ENCODE results near the gene FBXO2.

FBXO2 gene

DNA sequence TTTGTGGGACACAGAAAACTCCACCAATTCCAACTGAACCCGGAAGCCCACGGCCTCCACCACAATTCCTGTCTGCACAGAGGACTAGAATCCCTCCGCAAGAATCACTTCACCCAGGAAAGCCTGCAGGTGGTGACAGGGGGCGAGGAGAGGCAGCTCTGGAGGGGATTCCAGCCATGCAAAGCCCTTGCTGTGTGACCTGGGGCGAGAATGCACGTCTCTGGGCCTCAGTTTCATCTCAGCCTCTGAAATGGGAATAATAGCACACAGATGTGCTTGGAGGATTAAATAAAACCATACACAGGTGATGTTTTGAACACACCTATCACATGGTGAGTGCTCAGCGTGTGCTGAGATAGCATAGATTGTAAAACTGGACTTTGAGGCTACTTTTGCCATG lies 14.1 kb downstream of the FBXO2 start:
- no peaks in the 10 kb centered on the region for H3K36me3 ChIP-seq (ENCODE audit: control insufficient read depth, insufficient read depth, low read length)
- no peak overlapping the region for H3K4me2 ChIP-seq (ENCODE audit: low read length)
- no peaks in the 10 kb centered on the region for H3K79me2 ChIP-seq
- H3K9ac ChIP-seq, result no peak overlapping the region
- no peak overlapping the region for H2AFZ ChIP-seq
- H3K27ac ChIP-seq, result no peak overlapping the region
- H3K27me3 ChIP-seq (ENCODE audit: control insufficient read depth, insufficient read depth, low read length), result no peaks in the 10 kb centered on the region
- no peaks in the 10 kb centered on the region for H3K9me3 ChIP-seq (ENCODE audit: control insufficient read depth, low read length)
- no peaks in the 10 kb centered on the region for H3K4me1 ChIP-seq
- no peak overlapping the region for H3K4me3 ChIP-seq (ENCODE audit: low read depth, low read length)
- TF ChIP-seq, protein P1, sequence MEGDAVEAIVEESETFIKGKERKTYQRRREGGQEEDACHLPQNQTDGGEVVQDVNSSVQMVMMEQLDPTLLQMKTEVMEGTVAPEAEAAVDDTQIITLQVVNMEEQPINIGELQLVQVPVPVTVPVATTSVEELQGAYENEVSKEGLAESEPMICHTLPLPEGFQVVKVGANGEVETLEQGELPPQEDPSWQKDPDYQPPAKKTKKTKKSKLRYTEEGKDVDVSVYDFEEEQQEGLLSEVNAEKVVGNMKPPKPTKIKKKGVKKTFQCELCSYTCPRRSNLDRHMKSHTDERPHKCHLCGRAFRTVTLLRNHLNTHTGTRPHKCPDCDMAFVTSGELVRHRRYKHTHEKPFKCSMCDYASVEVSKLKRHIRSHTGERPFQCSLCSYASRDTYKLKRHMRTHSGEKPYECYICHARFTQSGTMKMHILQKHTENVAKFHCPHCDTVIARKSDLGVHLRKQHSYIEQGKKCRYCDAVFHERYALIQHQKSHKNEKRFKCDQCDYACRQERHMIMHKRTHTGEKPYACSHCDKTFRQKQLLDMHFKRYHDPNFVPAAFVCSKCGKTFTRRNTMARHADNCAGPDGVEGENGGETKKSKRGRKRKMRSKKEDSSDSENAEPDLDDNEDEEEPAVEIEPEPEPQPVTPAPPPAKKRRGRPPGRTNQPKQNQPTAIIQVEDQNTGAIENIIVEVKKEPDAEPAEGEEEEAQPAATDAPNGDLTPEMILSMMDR (IDR thresholded peaks at IDR 0.05), result no peak

DNA sequence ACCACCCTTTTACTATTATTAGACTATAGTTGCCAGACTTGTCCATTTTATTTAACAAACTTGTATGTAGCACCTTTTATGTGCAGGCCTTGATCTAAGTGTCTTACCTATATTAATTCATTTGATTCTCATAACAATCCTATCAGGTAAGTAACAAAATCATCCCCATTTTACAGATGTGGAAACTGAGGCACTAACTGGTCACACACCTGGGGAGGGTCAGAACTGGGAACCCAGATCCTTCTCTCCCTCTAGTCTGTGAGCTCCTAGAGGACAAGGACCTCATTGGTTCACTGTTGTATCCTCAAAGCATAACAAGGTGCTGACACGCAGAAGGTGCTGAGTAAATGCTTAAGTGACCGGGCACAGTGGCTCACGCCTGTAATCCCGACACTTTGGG lies 14.9 kb downstream of the FBXO2 start:
- Histone ChIP-seq H3K4me2 (ENCODE audit: low read length) (no peak overlapping the region), H3K79me2 (no peaks in the 10 kb centered on the region), H3K9ac (no peak overlapping the region), H2AFZ (no peak overlapping the region), H3K9me3 (ENCODE audit: control insufficient read depth, low read length) (no peaks in the 10 kb centered on the region), H3K4me3 (ENCODE audit: low read depth, low read length) (no peak overlapping the region), H3K4me1 (no peaks in the 10 kb centered on the region), H3K27ac (no peak overlapping the region), H3K36me3 (ENCODE audit: control insufficient read depth, insufficient read depth, low read length) (no peaks in the 10 kb centered on the region), H3K27me3 (ENCODE audit: control insufficient read depth, insufficient read depth, low read length) (no peaks in the 10 kb centered on the region)
- TF ChIP-seq, protein P1 (IDR thresholded peaks at IDR 0.05), result no peak

DNA sequence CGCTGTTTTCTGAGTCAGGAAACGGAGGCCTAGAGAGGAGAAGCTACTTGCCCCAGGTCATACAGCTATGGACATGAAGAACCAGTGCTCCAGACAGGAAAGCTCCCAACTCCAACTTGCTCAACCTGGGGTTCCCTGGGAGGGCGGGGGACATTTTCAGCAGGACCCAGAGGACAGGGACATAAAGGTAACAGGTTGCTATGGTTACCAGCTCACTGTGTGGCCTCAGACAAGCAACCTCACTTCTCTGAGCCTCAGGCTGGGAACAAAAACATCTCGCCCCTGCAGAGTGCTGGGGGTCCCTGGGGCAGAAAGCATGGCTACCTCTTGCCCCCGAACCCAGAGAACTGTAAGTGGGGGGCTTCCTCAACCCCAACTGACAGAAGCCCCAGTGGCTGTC lies 16.1 kb downstream of the FBXO2 start:
- Histone ChIP-seq H2AFZ (no peak overlapping the region), H3K4me2 (ENCODE audit: low read length) (no peak overlapping the region), H3K9me3 (ENCODE audit: control insufficient read depth, low read length) (no peaks in the 10 kb centered on the region), H3K36me3 (ENCODE audit: control insufficient read depth, insufficient read depth, low read length) (no peaks in the 10 kb centered on the region), H3K27me3 (ENCODE audit: control insufficient read depth, insufficient read depth, low read length) (no peaks in the 10 kb centered on the region), H3K79me2 (no peaks in the 10 kb centered on the region), H3K9ac (no peak overlapping the region), H3K4me3 (ENCODE audit: low read depth, low read length) (no peak overlapping the region), H3K27ac (no peak overlapping the region), H3K4me1 (no peaks in the 10 kb centered on the region)
- TF ChIP-seq, protein P1 (IDR thresholded peaks at IDR 0.05), result no peak

DNA sequence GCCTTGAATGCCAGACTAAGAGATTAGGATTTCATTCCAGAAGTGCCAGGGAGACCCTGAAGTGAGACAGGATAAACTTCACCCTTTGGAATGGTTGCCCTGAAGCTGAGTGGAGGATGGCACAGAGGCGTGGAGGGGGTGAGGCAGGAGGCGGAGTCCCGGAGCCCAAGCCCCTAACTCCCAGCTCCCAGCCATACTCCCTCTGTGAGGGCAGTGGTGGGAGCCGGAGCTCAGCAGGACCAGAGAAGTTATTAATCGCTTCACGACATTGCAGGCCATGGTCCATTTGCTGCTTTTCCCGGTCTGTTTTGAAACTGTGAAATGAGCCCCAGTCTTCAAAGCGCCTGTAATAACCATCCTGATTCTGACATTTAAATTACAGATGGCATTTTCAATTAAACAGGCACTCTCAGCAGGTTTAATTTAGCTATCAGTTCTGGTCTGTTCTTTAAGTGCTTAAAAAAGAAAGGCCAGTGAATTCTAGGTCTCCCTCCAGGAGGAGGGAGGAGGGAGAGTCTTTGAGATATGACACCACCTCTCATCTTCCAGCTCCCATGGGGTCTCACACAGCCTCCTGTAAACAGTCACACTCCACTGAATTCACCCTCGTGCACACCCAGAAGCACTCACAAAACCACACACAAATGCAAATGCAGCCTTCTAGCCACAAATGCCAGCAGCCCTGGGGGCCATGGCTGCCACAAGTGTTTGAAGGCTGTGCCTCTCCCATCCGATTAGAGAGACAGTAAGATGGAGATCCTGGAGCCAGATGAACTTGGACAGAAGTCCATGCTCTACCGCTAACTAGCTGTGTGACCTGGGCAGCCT lies 19.6 kb downstream of the FBXO2 start:
- Histone ChIP-seq H3K4me1 (no peaks in the 10 kb centered on the region), H3K27me3 (ENCODE audit: control insufficient read depth, insufficient read depth, low read length) (no peaks in the 10 kb centered on the region), H3K27ac (no peak overlapping the region), H2AFZ (no peak overlapping the region), H3K4me2 (ENCODE audit: low read length) (no peak overlapping the region), H3K4me3 (ENCODE audit: low read depth, low read length) (no peak overlapping the region), H3K9me3 (ENCODE audit: control insufficient read depth, low read length) (no peaks in the 10 kb centered on the region), H3K79me2 (no peaks in the 10 kb centered on the region), H3K9ac (no peak overlapping the region), H3K36me3 (ENCODE audit: control insufficient read depth, insufficient read depth, low read length) (no peaks in the 10 kb centered on the region)
- TF ChIP-seq, protein P1 (IDR thresholded peaks at IDR 0.05), result no peak

All from parathyroid adenoma (tissue), 2 donors.